HG02981 (cell line): ENCODE data around the gene PRSS12.
"Not testable (repeated sequence)": the region's sequence is repeated elsewhere in the genome, so short reads cannot be mapped to it uniquely, and the experiment has no call there.

Experiments
- ATAC-seq: cut with Tn5 transposase; IDR thresholded peaks from one replicate; pipeline ENCODE4 v1.9.1; 2021; ENCODE audit warnings: mild to moderate bottlenecking, moderate library complexity; ENCODE audit not compliant: unreplicated experiment

PRSS12 gene

DNA sequence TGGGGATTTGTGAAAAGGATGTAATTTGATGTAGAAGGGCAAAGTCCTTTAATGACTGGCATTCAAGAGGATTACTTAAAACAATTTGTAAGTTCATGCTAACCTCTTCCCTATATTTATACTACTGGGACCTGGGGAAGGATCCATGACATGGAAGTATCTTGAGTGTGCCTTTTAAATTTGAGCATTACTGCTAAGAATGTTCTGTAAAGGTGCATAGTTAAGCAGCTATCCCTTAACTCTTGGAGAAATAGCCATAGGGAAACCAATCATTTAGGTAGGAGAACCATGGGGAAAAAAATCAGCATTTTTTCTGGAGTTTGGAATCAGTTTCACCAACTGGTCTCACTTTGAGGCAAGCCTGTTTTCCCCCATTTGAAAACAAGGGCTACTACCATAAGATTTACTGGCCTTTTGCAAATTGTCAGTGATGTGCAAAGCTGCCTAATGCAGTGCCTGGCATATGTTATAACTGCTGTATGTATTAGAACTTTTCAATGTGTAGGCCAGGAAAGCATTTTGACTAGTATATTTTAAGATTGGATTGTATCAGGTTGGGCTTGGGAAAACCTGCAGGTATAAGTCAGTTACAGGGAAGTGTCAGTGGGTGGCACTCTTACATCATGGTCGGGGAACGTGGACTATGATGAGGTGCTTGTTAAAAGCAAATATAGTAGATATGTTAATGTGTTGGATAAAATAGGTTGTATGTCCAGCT lies 72.1 kb downstream of the PRSS12 start:
- no peak for ATAC-seq

DNA sequence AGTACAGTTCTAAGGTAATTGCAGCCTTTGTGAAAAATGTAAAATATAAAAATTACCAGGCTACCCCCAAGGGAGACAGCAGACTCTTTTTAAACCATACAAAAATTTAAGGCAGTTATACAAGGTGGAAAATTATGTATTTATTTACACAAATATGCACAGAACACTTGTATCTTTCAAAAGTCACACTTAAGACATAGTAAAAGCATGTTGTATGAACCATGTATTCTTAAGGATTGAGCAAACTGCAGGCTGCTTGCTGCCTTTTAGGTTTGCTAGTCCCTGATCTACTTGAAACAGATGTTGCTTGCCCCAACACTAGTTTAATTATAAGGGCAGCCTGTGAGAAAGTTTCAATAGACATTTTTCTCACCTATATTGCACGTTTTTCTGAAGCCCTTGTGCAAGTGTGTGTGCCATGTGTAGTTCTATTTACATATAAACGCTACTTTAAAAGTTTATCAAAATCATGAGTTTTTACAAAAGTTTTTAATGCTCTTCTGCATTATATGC lies 72.8 kb downstream of the PRSS12 start:
- no peak for ATAC-seq

DNA sequence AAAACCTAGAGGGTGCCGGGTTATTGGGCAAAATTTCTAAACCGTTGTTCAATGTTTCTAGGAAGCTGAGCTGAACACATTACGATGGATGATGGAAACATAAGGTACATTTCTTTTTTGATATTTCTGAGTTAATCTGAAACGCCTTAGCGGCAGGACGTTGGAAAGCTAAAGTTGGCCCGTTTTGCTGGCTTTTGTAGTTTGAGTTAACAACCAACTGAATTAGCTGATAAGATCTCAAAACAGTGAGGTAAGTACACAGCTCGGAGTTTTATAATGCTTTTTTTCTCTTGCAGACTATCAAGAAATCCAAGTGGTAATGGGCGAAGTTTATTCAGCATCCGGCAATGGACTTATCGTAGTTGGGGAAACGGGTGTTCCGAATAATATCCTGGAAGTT lies 73.5 kb downstream of the PRSS12 start:
- no peak for ATAC-seq

DNA sequence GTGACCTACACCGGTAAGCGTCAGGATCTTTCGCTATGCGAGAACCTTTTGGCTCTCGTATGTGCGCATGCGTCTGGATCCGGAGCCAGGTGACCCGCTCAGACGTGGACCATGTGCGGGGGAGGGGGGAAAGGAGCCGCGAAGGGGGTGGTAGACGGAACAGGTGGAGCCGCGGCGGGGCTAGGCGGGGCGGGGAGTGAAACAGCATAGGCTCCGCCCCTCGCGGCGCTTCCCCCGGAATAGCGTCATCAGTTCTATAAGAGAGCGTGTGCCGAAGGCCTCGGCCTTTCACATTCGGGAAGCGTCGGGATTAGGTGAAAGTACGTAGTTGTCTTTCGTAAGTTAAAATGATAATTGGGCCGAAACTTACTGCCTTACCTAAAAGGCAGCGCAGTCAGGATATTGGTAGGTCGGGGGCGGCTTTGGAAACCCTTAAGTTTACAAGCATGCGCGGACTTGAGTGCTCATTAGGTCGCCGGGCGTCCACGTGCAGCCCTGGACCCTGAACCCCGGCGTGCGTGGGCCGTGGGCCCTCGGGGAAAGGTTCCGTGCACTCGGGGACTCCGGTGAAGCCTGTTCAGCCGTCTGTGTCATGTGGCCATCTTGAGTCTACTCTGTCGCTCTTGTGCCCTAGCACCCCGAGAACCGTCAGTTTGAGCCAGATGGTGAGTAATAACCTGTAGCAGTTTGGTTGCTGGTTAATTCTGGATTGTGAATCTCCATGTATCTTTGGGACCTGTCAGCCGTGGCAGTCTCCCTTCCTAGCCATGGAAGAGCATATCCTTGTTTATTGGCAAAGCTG lies 74.1 kb downstream of the PRSS12 start:
- ATAC-seq, result peak; percentile 91

DNA sequence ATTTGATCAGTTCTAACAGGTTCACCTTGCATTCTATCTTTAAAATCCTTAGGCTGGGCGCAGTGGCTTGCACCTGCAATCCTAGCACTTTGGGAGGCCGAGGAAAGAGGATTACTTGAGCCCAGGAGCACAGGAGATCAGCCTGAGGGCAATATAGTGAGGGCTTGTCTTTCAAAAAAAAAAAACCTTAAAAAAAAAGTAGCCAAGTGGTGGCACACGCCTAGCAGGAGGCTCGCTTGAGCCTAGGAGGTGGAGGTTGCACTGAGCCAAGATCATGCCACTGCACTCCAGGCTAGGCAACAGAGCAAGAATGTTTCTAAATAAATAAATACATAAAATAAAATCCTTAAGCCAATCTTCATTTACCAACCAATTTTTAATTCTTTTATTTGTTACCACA lies 75.6 kb downstream of the PRSS12 start:
- no peak for ATAC-seq

DNA sequence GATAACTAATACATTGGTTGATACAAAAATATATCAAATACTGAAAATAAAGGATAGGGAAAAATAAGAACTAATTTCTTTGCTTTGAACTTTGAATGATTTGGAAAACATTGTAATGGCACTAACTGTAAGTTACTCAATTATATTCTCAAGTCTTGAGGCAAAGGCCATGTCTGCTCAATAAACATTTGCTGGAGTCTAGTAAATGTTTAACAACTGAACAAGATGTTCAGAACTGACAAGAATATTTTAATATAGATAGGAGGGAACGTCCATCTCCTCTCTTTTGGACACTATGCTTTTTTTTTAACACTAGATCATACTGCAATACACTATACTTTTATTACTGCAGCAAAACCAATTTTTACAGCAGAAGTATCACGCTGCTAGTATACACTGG lies 76.2 kb downstream of the PRSS12 start:
- ATAC-seq, result no peak

DNA sequence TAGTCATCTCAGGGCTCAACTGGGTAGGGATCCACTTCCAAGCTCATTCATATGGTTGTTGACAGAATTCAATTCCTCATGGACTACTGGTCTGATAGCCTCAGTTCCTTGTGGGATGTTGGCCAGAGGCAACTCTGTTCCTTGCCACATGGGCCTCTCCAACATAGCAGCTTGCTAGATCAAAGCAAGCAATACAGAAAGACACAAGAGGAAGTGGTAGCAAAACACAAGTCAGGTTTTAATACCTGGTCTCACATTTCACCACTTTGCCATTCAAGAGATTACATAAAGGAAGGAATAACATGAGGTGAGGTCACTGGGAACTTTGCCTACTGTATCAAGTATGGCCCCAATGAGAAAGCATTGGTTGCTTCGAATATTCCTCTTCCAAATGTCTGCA lies 79.2 kb downstream of the PRSS12 start:
- no peak for ATAC-seq

DNA sequence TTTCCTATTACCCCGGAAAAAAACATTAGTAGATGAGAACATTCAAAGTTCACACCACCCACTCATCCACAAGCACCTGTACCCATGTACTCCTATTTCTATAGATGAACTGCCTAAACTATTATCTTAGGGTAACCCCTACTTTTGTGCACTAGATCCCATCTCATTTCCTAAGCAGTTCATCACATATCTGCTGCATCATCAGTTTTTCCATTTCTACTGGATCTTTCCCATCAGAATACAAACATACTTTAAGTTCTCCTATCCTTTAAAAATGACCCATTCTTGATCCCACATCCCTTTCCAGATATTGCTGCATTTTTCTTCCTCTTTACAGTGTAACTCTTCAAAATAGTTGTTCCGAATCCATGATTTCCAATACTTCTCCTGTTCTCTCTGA lies 81.0 kb downstream of the PRSS12 start:
- ATAC-seq, result no peak

DNA sequence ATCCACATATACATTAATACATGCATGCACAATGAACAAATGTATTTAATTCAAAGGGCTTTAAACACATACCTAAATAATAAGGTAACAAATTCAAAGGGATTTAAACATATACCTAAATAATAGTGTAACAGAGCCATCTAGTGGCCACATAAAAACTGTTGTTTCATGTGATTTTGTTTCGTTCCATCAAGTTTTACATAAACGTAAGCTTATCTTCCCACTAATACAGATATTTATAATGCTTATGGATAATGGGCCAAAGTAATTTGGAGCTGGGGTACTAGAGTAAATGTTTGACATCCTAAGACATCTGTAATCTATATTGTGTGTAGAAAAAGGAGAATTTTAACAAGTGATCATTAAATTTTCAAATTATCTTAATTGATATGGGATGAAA lies 82.3 kb downstream of the PRSS12 start:
- ATAC-seq, result peak; percentile 55

DNA sequence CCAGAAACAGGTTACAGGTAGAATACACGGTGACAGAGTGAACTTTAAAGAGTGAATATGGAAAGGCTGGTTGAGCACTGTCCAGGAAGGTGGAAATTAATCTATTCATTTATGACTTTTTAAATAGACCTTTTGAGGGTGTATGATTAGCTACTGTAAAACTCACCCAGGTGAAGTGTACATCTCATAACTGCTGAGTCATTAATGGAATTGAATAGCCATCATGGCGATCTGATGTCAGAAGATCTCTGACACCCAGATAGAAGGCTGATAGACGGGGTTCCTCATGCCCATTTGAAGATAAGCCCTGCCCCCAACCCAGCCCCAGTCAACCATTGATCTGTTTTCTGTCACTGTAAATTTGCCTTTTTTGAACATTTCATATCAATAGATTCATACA lies 84.0 kb downstream of the PRSS12 start:
- no peak for ATAC-seq

DNA sequence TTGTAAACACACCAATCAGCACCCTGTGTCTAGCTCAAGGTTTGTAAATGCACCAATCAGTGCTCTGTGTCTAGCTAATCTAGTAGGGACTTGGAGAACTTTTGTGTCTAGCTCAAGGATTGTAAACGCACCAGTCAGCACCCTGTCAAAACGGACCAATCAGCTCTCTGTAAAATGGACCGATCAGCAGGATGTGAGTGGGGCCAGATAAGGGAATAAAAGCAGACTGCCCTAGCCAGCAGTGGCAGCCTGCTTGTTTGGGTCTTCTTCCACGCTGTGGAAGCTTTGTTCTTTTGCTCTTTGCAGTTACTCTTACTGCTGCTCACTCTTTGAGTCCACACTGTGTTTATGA lies 86.7 kb downstream of the PRSS12 start:
- ATAC-seq, result not testable (repeated sequence)

DNA sequence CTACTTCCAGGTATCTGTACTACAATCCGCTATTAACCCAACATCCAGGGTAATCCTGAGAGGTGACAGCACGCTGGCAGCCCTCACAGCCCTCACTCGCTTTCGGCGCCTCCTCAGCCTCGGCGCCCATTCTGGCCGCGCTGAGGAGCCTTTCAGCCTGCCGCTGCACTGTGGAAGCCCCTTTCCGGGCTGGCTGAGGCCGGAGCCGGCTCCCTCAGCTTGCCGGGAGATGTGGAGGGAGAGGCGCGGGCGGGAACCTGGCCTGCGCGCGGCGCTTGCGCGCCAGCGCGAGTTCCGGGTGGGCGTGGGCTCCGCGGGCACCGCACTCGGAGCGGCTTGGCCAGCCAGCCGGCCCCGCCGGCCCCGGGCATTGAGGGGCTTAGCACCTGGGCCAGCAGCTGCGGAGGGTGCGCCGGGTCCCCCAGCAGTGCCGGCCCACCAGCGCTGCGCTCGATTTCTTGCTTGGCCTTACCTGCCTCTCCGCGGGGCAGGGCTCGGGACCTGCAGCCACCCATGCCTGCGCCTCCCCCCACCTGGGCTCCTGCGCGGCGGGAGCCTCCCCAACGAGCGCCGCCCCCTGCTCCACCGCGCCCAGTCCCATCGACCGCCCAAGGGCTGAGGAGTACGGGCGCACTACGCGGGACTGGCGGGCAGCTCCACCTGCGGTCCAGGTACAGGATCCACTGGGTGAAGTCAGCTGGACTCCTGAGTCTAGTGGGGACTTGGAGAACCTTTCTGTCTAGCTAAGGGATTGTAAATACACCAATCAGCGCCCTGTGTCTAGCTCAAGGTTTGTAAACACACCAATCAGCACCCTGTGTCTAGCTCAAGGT lies 87.3 kb downstream of the PRSS12 start:
- ATAC-seq, result no peak

DNA sequence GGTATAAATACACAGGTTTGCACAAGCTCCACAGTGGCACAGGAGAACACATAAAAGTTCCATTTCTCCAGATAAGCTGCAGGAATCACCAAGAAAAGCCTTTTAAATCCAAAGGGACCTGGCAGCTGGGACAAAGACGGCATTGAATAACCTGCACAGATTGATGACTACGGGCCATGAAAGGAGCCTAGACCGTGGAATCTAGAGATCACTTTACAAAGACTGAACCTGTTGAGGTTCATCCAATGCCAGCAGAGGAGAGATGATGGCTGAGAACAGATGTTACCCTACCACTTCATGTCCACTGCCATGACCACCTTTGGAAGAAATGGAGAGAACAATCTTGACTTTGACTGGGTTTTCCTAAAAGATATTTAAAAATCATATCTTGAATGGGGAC lies 88.7 kb downstream of the PRSS12 start:
- no peak for ATAC-seq

DNA sequence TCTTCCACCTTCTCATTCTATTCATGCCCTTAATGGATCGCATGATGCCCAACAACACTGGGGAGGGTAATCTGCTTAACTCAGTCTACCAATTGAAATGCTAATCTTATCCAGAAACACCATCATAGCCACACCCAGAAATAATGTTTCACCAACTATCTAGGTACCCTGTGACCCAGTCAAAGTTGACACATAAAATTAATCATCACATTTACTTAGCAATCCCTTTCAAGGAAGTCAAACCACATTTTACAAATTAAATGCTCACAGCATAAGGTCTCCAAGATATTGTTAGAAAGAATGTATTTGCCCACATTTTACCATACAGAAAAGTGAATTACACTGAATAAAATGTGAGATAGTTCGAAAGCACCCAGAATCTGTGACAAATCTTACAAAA lies 92.5 kb downstream of the PRSS12 start:
- ATAC-seq, result no peak

DNA sequence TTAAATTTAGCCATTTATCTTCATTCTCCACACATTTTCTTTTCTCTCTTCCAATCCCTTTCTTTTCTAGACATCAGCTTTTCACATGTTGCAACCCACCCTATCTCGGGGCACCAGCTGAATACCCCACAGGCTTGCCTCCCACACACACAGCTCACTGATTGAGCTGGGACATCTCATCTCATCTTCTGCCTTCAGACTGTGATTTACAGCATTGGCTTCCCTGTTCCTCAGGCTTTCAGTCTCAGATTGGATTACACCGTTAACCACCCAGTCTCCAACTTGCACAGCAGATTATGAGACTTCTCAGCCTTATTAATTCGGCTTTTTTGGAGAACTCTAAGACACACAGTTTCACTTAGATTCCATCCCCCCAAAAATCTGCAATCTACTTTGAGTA lies 93.7 kb downstream of the PRSS12 start:
- ATAC-seq, result no peak

DNA sequence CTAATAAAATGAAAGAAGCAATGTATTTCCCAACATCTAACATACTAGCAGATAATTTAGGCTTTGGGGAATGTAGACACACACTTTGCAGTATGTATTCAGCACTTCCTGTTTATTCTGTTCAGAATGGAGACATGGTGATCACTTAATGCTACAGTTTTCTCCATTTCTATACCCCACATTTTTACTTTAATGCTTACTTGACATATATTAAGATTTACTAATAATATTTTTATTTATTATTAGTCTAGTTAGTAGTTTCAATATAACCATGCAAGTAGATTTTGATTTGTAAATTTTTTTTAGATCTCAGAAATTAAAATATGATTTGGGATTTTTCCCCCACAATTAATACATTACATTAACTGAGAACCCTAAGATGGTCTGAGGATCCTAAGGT lies 98.4 kb downstream of the PRSS12 start:
- ATAC-seq, result no peak

DNA sequence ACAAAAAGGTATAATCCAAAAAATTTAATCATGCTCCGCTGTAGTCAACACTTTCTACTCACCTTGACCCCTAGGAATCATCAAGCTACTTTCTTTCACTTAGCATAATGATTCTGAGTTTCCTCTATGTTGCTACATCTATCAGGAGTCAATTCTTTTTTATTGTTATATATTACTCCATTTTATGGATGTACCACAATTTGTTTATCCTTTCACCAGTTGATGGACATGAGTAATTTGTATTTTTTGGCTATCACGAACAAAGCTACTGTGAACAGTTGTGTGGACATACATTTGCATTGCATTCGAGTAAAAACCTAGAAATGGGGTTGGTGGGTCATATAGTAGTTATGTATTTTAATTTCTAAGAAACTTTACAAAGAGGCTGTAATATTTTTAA lies 102.9 kb downstream of the PRSS12 start:
- ATAC-seq, result no peak

DNA sequence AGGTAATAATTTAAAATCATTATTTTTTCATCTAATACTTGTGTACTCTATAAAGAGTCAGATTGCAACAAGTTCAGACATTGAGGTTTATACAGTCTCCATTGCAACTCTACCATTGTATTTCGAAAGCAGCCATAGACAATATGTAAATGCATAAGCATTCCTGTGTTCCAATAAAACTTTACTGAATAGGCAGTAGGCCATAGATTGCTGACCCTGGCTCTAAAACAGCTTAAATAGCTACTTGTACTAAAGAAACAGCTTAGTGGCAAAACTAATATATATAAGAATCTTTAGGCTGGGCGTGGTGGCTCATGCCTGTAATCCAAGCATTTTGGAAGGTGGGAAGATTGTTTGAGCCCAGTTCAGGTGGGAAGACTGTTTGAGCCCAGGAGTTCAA lies 115.3 kb downstream of the PRSS12 start:
- ATAC-seq, result no peak

DNA sequence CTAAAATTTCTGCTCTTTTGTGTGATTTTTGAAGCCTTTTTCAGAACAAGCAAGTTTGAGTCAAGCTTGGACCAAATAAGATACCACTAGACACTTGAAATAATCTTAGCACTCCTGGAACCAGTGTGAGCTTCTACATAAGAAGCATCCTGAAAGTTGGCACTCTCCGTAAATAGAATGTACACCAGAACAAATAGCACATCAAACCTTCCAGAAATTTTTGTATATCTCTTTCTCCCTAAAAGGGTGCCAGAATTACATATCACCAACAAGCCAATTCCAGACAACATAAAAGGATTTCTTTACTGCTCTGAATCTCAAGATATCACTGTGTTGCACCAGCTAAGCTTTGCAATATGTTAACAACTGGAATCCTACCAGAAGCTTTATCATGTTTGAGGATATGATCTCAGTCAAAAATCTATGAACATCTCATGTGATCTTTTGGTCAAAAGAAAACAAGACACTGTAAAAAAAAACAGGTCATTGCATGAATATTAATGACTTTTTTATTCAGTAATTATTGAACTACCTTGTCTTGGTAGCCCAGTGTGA lies 117.2 kb downstream of the PRSS12 start:
- no peak for ATAC-seq
